ENCODE results near the gene CFAP46. TPM values are rescaled to one million over a fixed set of nuclear protein-coding genes. Genes with fewer than 3 reads are reported as not detected.
"Not testable (repeated sequence)": the region's sequence is repeated elsewhere in the genome, so short reads cannot be mapped to it uniquely, and the experiment has no call there.

The CFAP46 gene
- total RNA-seq, 4 donors from 2014 or later = under 0.01 to 1.3 (median 0.28) TPM

DNA sequence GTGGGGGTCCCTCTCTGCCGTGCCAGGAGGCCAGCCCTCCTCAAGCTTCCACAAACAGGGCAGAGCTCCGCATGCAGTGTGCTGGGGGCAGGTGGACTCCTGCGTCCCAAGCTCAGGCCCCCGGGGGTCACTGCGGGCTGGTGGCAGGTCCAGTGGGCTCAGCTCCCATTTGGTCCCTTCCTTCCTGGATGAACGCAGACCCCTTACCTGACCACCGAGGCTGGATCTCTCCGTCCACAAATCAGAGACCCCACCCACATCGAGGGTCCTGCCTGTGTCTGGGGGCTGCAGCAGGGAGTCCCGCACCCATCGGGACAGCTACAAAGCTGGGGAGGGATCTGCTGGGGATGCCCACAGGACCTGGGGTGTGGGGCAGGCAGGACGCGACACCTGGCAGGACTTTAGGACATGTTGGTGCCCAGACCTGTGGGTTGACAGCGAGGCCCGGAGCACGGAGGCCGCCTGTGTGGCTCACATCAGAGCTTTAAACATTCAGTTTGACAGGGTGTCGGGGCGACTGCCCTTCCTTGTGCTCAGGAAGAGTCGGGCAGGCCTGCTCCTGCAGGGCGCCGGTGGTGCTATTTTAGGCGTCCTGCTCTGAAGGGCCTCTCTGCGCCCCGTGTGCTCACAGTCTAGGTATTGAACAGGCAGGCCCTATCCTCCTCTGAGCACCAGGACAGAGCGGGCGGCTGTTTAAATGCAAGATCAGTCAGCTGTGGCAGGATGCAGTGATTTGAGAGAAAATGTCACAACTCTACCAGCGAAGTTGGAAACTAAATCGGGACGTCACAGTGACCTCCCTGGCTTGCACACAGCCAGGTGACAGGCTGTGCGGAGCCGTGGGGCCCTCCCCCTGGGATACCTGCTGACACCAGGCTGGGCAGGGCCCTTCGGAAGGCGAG is 15.9 kb upstream of the CFAP46 start:
- intact Hi-C loops (cut with DNase I) = no loop called here
- no peaks in the 10 kb centered on the region for H3K9me3 ChIP-seq
- peaks cover 7 to 16% (median 11%) of the 10 kb centered on the region in 4 donors for H3K4me1 ChIP-seq
- no peak overlapping the region for H3K27ac ChIP-seq (replicated peaks in 1 of 4)
- no peak for DNase-seq (ENCODE audit: extremely low spot score)
- H3K4me3 ChIP-seq = no peak overlapping the region
- H3K27me3 ChIP-seq = peaks cover 0 to 12% (median 0%) of the 10 kb centered on the region in 4 donors
- WGBS = 82% methylated on average over 29 of the region's 34 CpGs
- H3K36me3 ChIP-seq = no peaks in the 10 kb centered on the region
- TF ChIP-seq POLR2AphosphoS5 (IDR thresholded peaks at IDR 0.05) (no peak), EP300 (IDR thresholded peaks at IDR 0.05) (no peak), POLR2A (IDR thresholded peaks at IDR 0.05; ENCODE audit: low read depth) (no peak)
- TF ChIP-seq, protein P1, sequence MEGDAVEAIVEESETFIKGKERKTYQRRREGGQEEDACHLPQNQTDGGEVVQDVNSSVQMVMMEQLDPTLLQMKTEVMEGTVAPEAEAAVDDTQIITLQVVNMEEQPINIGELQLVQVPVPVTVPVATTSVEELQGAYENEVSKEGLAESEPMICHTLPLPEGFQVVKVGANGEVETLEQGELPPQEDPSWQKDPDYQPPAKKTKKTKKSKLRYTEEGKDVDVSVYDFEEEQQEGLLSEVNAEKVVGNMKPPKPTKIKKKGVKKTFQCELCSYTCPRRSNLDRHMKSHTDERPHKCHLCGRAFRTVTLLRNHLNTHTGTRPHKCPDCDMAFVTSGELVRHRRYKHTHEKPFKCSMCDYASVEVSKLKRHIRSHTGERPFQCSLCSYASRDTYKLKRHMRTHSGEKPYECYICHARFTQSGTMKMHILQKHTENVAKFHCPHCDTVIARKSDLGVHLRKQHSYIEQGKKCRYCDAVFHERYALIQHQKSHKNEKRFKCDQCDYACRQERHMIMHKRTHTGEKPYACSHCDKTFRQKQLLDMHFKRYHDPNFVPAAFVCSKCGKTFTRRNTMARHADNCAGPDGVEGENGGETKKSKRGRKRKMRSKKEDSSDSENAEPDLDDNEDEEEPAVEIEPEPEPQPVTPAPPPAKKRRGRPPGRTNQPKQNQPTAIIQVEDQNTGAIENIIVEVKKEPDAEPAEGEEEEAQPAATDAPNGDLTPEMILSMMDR (IDR thresholded peaks at IDR 0.05) = no peak

DNA sequence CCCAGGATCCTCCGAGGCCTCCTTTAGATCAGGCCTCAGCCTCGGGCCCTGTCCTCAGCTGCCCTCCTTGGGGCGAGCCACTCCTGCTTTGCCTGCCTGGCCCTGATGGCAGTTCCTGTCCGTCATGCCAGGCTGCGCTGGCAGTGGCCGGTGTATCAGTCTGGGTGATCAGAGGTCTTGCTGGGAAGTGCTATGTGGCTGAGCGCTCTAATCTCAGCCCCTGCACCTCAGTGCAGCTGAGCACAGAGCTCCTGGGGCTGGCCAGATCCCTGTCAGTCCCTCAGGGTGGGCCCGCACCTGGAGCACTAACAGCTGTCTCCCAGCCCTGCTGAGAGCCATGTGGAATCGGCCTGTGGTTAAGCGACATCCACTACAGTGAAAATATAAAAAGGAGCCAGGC is 14.8 kb upstream of the CFAP46 start:
- H3K4me3 ChIP-seq = no peak overlapping the region
- WGBS = 94% methylated on average over 10 of the region's 10 CpGs
- peaks cover 6 to 10% (median 7%) of the 10 kb centered on the region in 4 donors for H3K4me1 ChIP-seq
- H3K27ac ChIP-seq (replicated peaks in 1 of 4) = no peak overlapping the region
- intact Hi-C loops (cut with DNase I) = no loop called here
- no peaks in the 10 kb centered on the region for H3K36me3 ChIP-seq
- TF ChIP-seq, protein P1 (IDR thresholded peaks at IDR 0.05) = no peak
- TF ChIP-seq EP300 (IDR thresholded peaks at IDR 0.05) (no peak), POLR2A (IDR thresholded peaks at IDR 0.05; ENCODE audit: low read depth) (no peak), POLR2AphosphoS5 (IDR thresholded peaks at IDR 0.05) (no peak)
- no peaks in the 10 kb centered on the region for H3K9me3 ChIP-seq
- DNase-seq (ENCODE audit: extremely low spot score) = no peak
- peaks cover 0 to 23% (median 0%) of the 10 kb centered on the region in 4 donors for H3K27me3 ChIP-seq

DNA sequence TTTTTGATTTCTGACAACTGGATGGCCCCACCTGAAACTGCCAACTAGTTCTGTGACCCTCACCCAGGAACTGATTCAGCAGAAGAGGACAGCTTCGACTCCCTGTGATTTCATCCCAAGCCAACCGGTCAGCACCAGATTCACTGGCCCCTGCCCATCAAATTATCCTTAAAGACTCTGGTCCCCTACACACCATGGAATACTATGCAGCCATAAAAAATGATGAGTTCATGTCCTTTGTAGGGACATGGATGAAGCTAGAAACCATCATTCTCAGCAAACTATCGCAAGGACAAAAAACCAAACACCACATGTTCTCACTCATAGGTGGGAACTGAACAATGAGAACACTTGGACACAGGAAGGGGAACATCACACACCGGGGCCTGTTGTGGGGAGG is 13.9 kb upstream of the CFAP46 start:
- H3K4me3 ChIP-seq; intact Hi-C loops (cut with DNase I); H3K36me3 ChIP-seq; H3K4me1 ChIP-seq; H3K27ac ChIP-seq (replicated peaks in 1 of 4); DNase-seq (ENCODE audit: extremely low spot score); H3K9me3 ChIP-seq: not testable (repeated sequence)
- H3K27me3 ChIP-seq = peaks cover 0 to 32% (median 0%) of the 10 kb centered on the region in 4 donors
- WGBS = 98% methylated on average over 4 of the region's 4 CpGs

DNA sequence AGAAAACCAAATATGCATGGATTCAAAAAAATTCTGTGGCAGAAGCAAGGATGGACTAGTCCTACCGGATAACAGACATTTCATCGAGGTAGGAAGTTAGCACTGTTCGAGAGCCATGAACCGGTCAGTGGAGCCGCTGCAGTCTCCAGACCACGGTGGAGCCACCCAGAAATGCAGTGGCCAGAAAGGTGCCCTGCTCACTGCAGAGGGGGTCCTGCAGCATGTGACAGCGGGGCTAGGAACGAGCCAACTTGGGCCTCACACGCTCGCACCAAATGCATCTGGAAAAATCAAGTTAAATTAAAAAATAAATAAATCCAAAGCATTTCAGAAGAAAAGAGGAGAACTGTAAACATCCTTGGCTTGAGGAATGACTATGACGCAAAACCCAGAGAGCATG is 13.1 kb upstream of the CFAP46 start:
- no peaks in the 10 kb centered on the region for H3K9me3 ChIP-seq
- WGBS = 94% methylated on average over 11 of the region's 11 CpGs
- no peak for TF ChIP-seq EP300 (IDR thresholded peaks at IDR 0.05)
- TF ChIP-seq, protein P1 (IDR thresholded peaks at IDR 0.05) = no peak
- TF ChIP-seq POLR2AphosphoS5 (IDR thresholded peaks at IDR 0.05) = no peak
- TF ChIP-seq POLR2A (IDR thresholded peaks at IDR 0.05; ENCODE audit: low read depth) = no peak
- H3K27me3 ChIP-seq = peaks cover 0 to 28% (median 0%) of the 10 kb centered on the region in 4 donors
- H3K27ac ChIP-seq (replicated peaks in 1 of 4) = no peak overlapping the region
- no peak for DNase-seq (ENCODE audit: extremely low spot score)
- no peak overlapping the region for H3K4me3 ChIP-seq
- intact Hi-C loops (cut with DNase I) = no loop called here
- peaks cover 0 to 7% (median 0%) of the 10 kb centered on the region in 4 donors for H3K4me1 ChIP-seq
- no peaks in the 10 kb centered on the region for H3K36me3 ChIP-seq

DNA sequence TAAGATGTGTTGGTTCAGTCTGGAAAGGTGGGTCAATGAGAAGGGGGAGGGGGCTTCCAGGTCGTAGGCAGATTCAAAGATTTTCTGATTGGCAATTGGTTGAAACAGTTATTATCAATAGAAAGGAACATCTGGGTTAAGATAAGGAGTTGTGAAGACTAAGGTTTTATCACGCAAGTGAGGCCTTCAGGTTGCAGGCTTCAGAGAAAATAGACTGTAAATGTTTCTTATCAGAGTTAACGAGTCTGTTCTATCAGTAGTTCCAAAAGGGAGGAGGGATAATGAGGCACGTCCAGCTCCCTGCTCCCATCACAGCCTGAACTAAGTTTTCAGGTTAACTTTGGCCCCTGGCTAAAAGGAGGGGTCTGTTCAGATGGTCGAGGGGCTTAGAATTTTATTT is 11.1 kb upstream of the CFAP46 start:
- Histone ChIP-seq H3K9me3 (no peaks in the 10 kb centered on the region), H3K27me3 (peaks cover 0 to 24% (median 0%) of the 10 kb centered on the region in 4 donors), H3K4me3 (no peak overlapping the region), H3K36me3 (no peaks in the 10 kb centered on the region), H3K4me1 (no peaks in the 10 kb centered on the region), H3K27ac (replicated peaks in 1 of 4) (no peak overlapping the region)
- intact Hi-C loops (cut with DNase I) = no loop called here
- WGBS = 58% methylated on average over 5 of the region's 5 CpGs
- TF ChIP-seq EP300 (IDR thresholded peaks at IDR 0.05) (no peak), POLR2AphosphoS5 (IDR thresholded peaks at IDR 0.05) (no peak), POLR2A (IDR thresholded peaks at IDR 0.05; ENCODE audit: low read depth) (no peak)
- TF ChIP-seq, protein P1 (IDR thresholded peaks at IDR 0.05) = no peak
- no peak for DNase-seq (ENCODE audit: extremely low spot score)
